HG03520 (cell line): ENCODE measurements around the gene SMIM38.
"Not testable (repeated sequence)": the region's sequence is repeated elsewhere in the genome, so short reads cannot be mapped to it uniquely, and the experiment has no call there.

Experiments used
- ATAC-seq: cut with Tn5 transposase; IDR thresholded peaks from one replicate; pipeline ENCODE4 v1.9.1; 2021; ENCODE audit warnings: mild to moderate bottlenecking, moderate library complexity; ENCODE audit not compliant: unreplicated experiment

SMIM38 gene

GRCh38 chr11:69121621-69122325, 34.0 kb upstream of the SMIM38 start:
- ATAC-seq = no peak

- ATAC-seq = no peak
Measured at GRCh38 chr11:69122326-69122629, 33.5 kb upstream of the SMIM38 start.

- ATAC-seq = no peak
Measured at GRCh38 chr11:69122630-69123431, 32.9 kb upstream of the SMIM38 start.

- ATAC-seq = no peak
Measured at GRCh38 chr11:69123593-69124545, 31.9 kb upstream of the SMIM38 start.

GRCh38 chr11:69125861-69126260, 29.9 kb upstream of the SMIM38 start:
- no peak for ATAC-seq

- ATAC-seq = no peak
Measured at GRCh38 chr11:69126286-69126685, 29.4 kb upstream of the SMIM38 start.

- no peak for ATAC-seq
Measured at GRCh38 chr11:69127081-69127850, 28.5 kb upstream of the SMIM38 start.

- no peak for ATAC-seq
Measured at GRCh38 chr11:69127884-69128283, 27.9 kb upstream of the SMIM38 start.

- ATAC-seq = no peak
Measured at GRCh38 chr11:69129053-69129452, 26.7 kb upstream of the SMIM38 start.

- ATAC-seq = no peak
Measured at GRCh38 chr11:69129647-69130046, 26.1 kb upstream of the SMIM38 start.

GRCh38 chr11:69130654-69131053, 25.1 kb upstream of the SMIM38 start:
- ATAC-seq = no peak

GRCh38 chr11:69131121-69131566, 24.6 kb upstream of the SMIM38 start:
- no peak for ATAC-seq

GRCh38 chr11:69131644-69132300, 24.0 kb upstream of the SMIM38 start:
- no peak for ATAC-seq

- ATAC-seq = no peak
Measured at GRCh38 chr11:69132301-69132670, 23.4 kb upstream of the SMIM38 start.

- no peak for ATAC-seq
Measured at GRCh38 chr11:69133251-69133650, 22.5 kb upstream of the SMIM38 start.

GRCh38 chr11:69134182-69134581, 21.6 kb upstream of the SMIM38 start:
- ATAC-seq = not testable (repeated sequence)

- no peak for ATAC-seq
Measured at GRCh38 chr11:69134957-69135356, 20.8 kb upstream of the SMIM38 start.

GRCh38 chr11:69135420-69136363, 20.0 kb upstream of the SMIM38 start:
- ATAC-seq = no peak

- no peak for ATAC-seq
Measured at GRCh38 chr11:69136471-69136870, 19.3 kb upstream of the SMIM38 start.
